ENCODE measurements around the gene ITGA7.

The ITGA7 gene

GRCh38 chr12:55707219-55707671 lies 459 bp downstream of the ITGA7 start:
- H3K27ac ChIP-seq: no peak overlapping the region
- TF ChIP-seq ZFX (IDR thresholded peaks at IDR 0.05; ENCODE audit: borderline replicate concordance) (no peak), CTCF (IDR thresholded peaks at IDR 0.05) (no peak)

- TF ChIP-seq CTCF (IDR thresholded peaks at IDR 0.05): no peak
- no peak for TF ChIP-seq ZFX (IDR thresholded peaks at IDR 0.05; ENCODE audit: borderline replicate concordance)
- H3K27ac ChIP-seq: no peak overlapping the region
Measured at GRCh38 chr12:55706568-55707218, 1.0 kb downstream of the ITGA7 start.

GRCh38 chr12:55705782-55706402 lies 1.8 kb downstream of the ITGA7 start:
- H3K27ac ChIP-seq: no peak overlapping the region
- TF ChIP-seq ZFX (IDR thresholded peaks at IDR 0.05; ENCODE audit: borderline replicate concordance): no peak
- peak; percentile 63 for TF ChIP-seq CTCF (IDR thresholded peaks at IDR 0.05)

- no peak overlapping the region for H3K27ac ChIP-seq
- TF ChIP-seq CTCF (IDR thresholded peaks at IDR 0.05): no peak
- no peak for TF ChIP-seq ZFX (IDR thresholded peaks at IDR 0.05; ENCODE audit: borderline replicate concordance)
Measured at GRCh38 chr12:55704824-55705718, 2.6 kb downstream of the ITGA7 start.

- no peak overlapping the region for H3K27ac ChIP-seq
- TF ChIP-seq ZFX (IDR thresholded peaks at IDR 0.05; ENCODE audit: borderline replicate concordance) (no peak), CTCF (IDR thresholded peaks at IDR 0.05) (no peak)
Measured at GRCh38 chr12:55703901-55704761, 3.6 kb downstream of the ITGA7 start.

- no peak overlapping the region for H3K27ac ChIP-seq
- TF ChIP-seq CTCF (IDR thresholded peaks at IDR 0.05): no peak
- no peak for TF ChIP-seq ZFX (IDR thresholded peaks at IDR 0.05; ENCODE audit: borderline replicate concordance)
Measured at GRCh38 chr12:55703288-55703687, 4.4 kb downstream of the ITGA7 start.
